Hepatocyte (in vitro differentiated cells): ENCODE measurements around the gene KCNMA1. TPM values are rescaled to one million over a fixed set of nuclear protein-coding genes. Genes with fewer than 3 reads are reported as not detected.

Source experiments
- DNase-seq: peaks from one replicate; pipeline ENCODE4 v3.0.0-alpha.2; 2016; ENCODE audit warnings: low spot score
- H2AFZ ChIP-seq: fragments of 200-600 bp; sonication (generic); 2 replicates; pipeline ENCODE4 v1.6.0; 2016; ENCODE audit warnings: antibody characterized with exemption, mild to moderate bottlenecking
- H3K27ac ChIP-seq: fragments of 200-600 bp; sonication (generic); 2 replicates; pipeline ENCODE4 v1.5.1; 2016; ENCODE audit warnings: mild to moderate bottlenecking
- H3K27me3 ChIP-seq: fragments of 200-600 bp; sonication (generic); 2 replicates; pipeline ENCODE4 v1.6.1; 2016
- H3K36me3 ChIP-seq: fragments of 200-600 bp; sonication (generic); replicated peaks from 2 replicates; pipeline ENCODE4 v1.5.1; 2016; ENCODE audit warnings: low read depth; ENCODE audit not compliant: insufficient read depth
- H3K4me1 ChIP-seq: fragments of 200-600 bp; sonication (generic); 2 replicates; pipeline ENCODE4 v1.5.1; 2016; ENCODE audit warnings: mild to moderate bottlenecking, moderate library complexity; ENCODE audit not compliant: insufficient read depth
- H3K4me2 ChIP-seq: fragments of 200-600 bp; sonication (generic); 2 replicates; pipeline ENCODE4 v1.6.0; 2016
- H3K4me3 ChIP-seq: fragments of 200-600 bp; sonication (generic); 2 replicates; pipeline ENCODE4 v1.5.1; 2016; ENCODE audit warnings: mild to moderate bottlenecking
- H3K79me2 ChIP-seq: fragments of 200-600 bp; sonication (generic); 2 replicates; pipeline ENCODE4 v1.6.0; 2017; ENCODE audit warnings: mild to moderate bottlenecking
- H3K9me2 ChIP-seq: fragments of 200-600 bp; sonication (generic); replicated peaks from 2 replicates; pipeline ENCODE4 v1.6.0; 2017; ENCODE audit warnings: mild to moderate bottlenecking; ENCODE audit not compliant: insufficient read depth
- H3K9me3 ChIP-seq: fragments of 200-600 bp; sonication (generic); 2 replicates; pipeline ENCODE4 v1.5.1; 2016; ENCODE audit warnings: low read depth, mild to moderate bottlenecking
- H4K20me1 ChIP-seq: fragments of 200-600 bp; sonication (generic); 2 replicates; pipeline ENCODE4 v1.6.0; 2016; ENCODE audit warnings: mild to moderate bottlenecking; ENCODE audit not compliant: insufficient read depth, poor library complexity, severe bottlenecking
- CTCF ChIP-seq: fragments of 200-600 bp; sonication (generic); IDR thresholded peaks from 2 replicates; pipeline ENCODE4 v1.5.1; 2016; ENCODE audit warnings: antibody characterized with exemption, mild to moderate bottlenecking; ENCODE audit not compliant: poor library complexity
- EZH2 ChIP-seq: fragments of 200-600 bp; sonication (generic); IDR thresholded peaks from 2 replicates; pipeline ENCODE4 v1.6.1; 2016; ENCODE audit warnings: antibody characterized with exemption, mild to moderate bottlenecking, borderline replicate concordance
- EZH2phosphoT487 ChIP-seq: fragments of 200-600 bp; sonication (generic); IDR thresholded peaks from one replicate; pipeline ENCODE4 v1.6.1; 2018; ENCODE audit warnings: antibody characterized with exemption, mild to moderate bottlenecking, low read depth, moderate library complexity; ENCODE audit not compliant: unreplicated experiment, severe bottlenecking
- WGBS: methylation state at CpG from one replicate; pipeline ENCODE4 v1.1.6; 2016; ENCODE audit warnings: low lambda C conversion rate; ENCODE audit errors: missing lambda C conversion rate; 5-methylcytosine and 5-hydroxymethylcytosine counted together
- polyA plus RNA-seq: library from polyadenylated mRNA; unstranded; fragments of >200 nt; fragmentation: Nextera tagmentation; extraction: Ambion mirVana; gene quantifications from 2 replicates; pipeline ENCODE4 v1.2.1, GENCODE V29; 2016
- total RNA-seq: library from RNA; depleted of rRNA; stranded (reverse); fragments of >200 nt; gene quantifications from 2 replicates; pipeline ENCODE4 v1.2.3, GENCODE V29; 2014

KCNMA1 gene
- total and polyA plus RNA-seq, 2 experiments from 2014 or later: 42.6 to 73.3 TPM

GRCh38 chr10:77405771-77406241, 231.8 kb downstream of the KCNMA1 start:
- H2AFZ ChIP-seq: no peak overlapping the region
- peaks cover 26% of the 10 kb centered on the region for H3K4me1 ChIP-seq
- H3K27ac ChIP-seq: peak overlapping the region; percentile 80
- no peak overlapping the region for H3K4me3 ChIP-seq
- WGBS: 17% methylated on average over 5 of the region's 5 CpGs
- H4K20me1 ChIP-seq: no peaks in the 10 kb centered on the region
- no peak overlapping the region for H3K4me2 ChIP-seq
- no peaks in the 10 kb centered on the region for H3K36me3 ChIP-seq
- H3K27me3 ChIP-seq: no peaks in the 10 kb centered on the region
- H3K9me3 ChIP-seq: no peaks in the 10 kb centered on the region
- H3K79me2 ChIP-seq: no peaks in the 10 kb centered on the region
- peak; percentile 89 for DNase-seq
- H3K9me2 ChIP-seq: no peaks in the 10 kb centered on the region
- TF ChIP-seq CTCF (no peak), EZH2 (no peak), EZH2phosphoT487 (no peak)

- DNase-seq: no peak
- 61% methylated on average over 3 of the region's 3 CpGs for WGBS
- Histone ChIP-seq H3K4me3 (no peak overlapping the region), H3K27me3 (no peaks in the 10 kb centered on the region), H3K9me3 (no peaks in the 10 kb centered on the region), H3K4me1 (peaks cover 16% of the 10 kb centered on the region), H3K4me2 (no peak overlapping the region), H3K36me3 (no peaks in the 10 kb centered on the region), H4K20me1 (no peaks in the 10 kb centered on the region), H3K27ac (no peak overlapping the region), H3K79me2 (no peaks in the 10 kb centered on the region), H2AFZ (no peak overlapping the region), H3K9me2 (no peaks in the 10 kb centered on the region)
- TF ChIP-seq CTCF (no peak), EZH2phosphoT487 (no peak), EZH2 (no peak)
These were observed 232.8 kb downstream of the KCNMA1 start for GRCh38 chr10:77404810-77405209.

GRCh38 chr10:77403761-77404160, 233.8 kb downstream of the KCNMA1 start:
- no peaks in the 10 kb centered on the region for H3K9me3 ChIP-seq
- no peaks in the 10 kb centered on the region for H3K79me2 ChIP-seq
- 97% methylated on average over 8 of the region's 8 CpGs for WGBS
- DNase-seq: no peak
- peaks cover 12% of the 10 kb centered on the region for H3K4me1 ChIP-seq
- no peaks in the 10 kb centered on the region for H3K36me3 ChIP-seq
- no peak overlapping the region for H3K4me3 ChIP-seq
- no peak overlapping the region for H2AFZ ChIP-seq
- no peak overlapping the region for H3K27ac ChIP-seq
- H3K4me2 ChIP-seq: no peak overlapping the region
- no peaks in the 10 kb centered on the region for H3K9me2 ChIP-seq
- H4K20me1 ChIP-seq: no peaks in the 10 kb centered on the region
- no peaks in the 10 kb centered on the region for H3K27me3 ChIP-seq
- TF ChIP-seq EZH2phosphoT487: no peak

- no peak overlapping the region for H3K4me3 ChIP-seq
- no peaks in the 10 kb centered on the region for H3K79me2 ChIP-seq
- peaks cover 6% of the 10 kb centered on the region for H3K4me1 ChIP-seq
- H3K36me3 ChIP-seq: no peaks in the 10 kb centered on the region
- no peaks in the 10 kb centered on the region for H3K9me3 ChIP-seq
- WGBS: 80% methylated on average over 3 of the region's 3 CpGs
- H3K27me3 ChIP-seq: no peaks in the 10 kb centered on the region
- H4K20me1 ChIP-seq: no peaks in the 10 kb centered on the region
- DNase-seq: no peak
- H2AFZ ChIP-seq: no peak overlapping the region
- no peak for TF ChIP-seq CTCF
- TF ChIP-seq EZH2phosphoT487: no peak
- TF ChIP-seq EZH2: no peak
- H3K9me2 ChIP-seq: no peaks in the 10 kb centered on the region
- no peak overlapping the region for H3K27ac ChIP-seq
- no peak overlapping the region for H3K4me2 ChIP-seq
These were observed 235.9 kb downstream of the KCNMA1 start for GRCh38 chr10:77401683-77402082.
